ENCODE results near the gene GPRC5D.

DNA sequence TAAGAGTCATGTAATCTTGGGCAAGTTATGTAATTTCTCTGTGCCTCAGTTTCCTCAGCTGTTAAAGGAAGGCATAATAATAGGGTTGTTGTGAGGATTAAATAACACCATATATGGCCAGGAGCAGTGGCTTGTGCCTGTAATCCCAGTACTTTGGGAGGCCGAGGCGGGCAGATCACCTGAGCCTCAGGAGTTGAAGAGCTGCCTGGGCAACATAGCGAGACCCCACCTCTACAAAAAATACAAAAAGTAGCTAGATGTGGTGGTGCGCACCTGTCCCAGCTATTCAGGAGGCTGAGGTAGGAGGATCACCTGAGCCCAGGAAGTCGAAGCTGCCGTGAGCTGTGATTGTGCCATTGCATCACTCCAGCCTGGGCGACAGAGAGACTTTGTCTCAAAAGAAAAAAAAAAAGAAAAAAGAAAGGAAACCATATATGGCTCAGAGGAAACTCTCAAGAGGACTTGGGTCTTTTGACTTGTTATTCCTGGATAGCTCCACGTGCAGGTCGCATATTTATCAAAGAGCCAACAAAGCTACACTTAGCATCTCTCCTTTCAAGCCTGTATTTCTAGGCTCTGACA is 53.7 kb downstream of the GPRC5D start:
- TF ChIP-seq CTCF (conservative IDR thresholded peaks at IDR 0.05; ENCODE audit: low read length) (no peak), EZH2phosphoT487 (IDR thresholded peaks at IDR 0.05; ENCODE audit: borderline replicate concordance) (no peak)

Data from Loucy (cell line).